NCI-H146 (cell line): ENCODE results near the gene ADAM33.

Experiments
- DNase-seq: peaks from one replicate; lab custom pipeline; 2025; lab: John Stamatoyannopoulos, UW

ADAM33 gene

DNA sequence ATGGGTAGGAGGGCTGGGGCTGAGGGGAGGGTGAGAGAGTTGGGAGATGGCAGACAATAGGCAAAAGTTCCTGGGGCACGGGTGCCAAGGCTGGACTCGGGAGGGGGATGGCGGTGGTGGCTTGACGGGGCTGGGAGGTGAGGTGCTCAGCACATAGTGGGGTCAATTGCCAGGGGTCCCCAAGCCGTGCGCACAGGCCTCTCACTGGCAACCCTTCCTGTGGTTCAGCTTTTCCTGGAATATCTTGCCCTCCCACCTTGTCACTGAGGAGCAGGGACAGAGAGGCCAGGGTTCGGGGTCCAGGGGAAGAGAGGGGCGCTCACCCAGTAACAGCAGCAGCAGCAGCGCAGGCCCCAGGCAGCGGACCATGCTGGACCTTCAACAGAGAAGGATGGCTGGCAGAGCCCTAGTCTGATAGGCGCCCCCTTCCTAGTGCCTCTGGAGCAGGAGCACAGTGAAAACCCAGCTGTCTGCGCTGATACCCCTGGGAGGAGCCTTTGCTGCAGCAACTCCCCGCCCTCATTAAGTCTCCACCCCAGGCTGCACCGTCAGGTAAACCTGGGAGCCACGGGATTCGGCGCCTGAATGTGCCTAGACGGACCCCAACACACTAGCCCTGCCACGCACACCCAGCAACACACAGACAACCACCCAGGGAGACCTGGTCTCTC, 18.6 kb downstream of the ADAM33 start, which contains the start of gene GFRA4:
Gene GFRA4, minus strand, starts transcription at position 369 of the 671 bp plus-strand sequence. Its CDS starts 0 bp downstream, at position 369.
- peak; percentile 44 for DNase-seq

DNA sequence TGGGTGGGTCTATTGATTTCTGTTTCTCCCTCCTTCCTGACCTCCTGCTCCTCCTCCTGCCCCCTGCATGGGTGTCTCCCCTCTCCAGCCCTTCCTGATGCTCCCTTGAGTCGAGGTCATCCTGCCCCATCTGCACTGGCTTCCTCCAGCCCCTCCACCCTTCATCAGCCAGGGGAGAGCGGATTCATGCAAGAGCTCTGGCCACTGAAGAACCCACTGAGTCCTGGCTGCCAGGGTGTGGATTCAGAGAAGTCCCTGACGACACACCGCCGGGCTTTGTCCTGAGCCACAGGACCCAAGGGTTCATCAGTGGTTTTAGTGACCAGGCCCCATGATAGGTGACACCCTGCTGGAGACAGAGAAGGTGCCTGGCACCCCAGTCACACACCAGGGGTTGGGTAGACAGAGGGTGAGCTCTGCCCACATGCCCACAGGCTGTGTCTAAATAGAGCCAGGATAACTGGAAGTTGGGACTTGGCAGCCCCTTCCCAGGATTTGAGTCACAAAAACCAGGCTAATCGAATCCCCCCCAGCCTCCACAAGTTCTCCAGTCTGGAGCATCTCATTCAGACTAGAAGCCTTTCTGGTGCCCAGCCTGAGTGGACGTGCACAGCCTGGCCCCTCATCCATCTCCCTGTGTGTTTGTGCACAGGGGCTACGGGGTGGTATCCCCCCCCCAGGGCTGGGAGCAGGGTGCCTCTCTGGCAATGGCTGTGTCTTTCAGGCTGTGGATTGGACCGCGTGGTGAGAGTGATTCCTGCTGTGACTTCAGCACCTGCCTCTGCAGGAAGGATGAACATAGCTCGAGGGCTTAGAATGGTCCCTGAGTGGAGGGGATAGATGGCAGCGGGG, 19.8 kb downstream of the ADAM33 start:
- peak; percentile 60 for DNase-seq

DNA sequence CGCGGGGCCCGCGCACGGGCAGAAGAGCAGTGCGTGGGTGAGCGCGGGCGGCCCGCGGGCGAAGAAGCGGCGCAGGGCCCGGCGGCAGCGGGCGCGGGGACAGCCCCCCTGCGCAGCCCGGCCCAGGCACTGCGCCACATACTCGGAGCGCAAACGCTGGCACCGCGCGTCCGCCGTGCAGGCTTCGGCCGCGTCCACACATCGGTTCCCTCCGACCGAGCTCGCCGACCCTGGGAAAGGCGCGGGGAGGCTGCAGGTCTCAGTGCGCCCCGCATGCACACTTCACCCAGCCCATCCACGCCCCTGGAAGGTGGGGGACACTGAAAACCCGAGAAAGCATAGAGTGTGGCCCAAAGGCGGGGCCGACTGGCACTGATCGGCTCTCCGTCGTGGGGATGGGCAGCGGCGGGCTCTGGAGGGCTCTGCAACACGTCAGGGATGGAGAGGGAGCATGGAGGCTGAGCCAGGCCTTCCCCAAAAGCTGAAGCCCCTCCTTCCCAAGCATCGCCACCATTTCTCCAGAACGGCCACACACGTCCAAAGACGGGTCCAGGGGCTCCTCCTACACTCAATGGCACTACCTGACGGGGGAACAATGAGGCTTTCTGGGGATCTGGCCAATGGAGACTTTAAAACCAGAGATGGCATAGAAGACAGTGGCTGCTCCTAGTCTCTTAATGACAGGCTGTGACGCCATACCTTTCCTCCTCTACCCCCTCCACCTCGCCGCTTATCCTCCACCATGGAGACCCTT, 20.6 kb downstream of the ADAM33 start:
- no peak for DNase-seq

DNA sequence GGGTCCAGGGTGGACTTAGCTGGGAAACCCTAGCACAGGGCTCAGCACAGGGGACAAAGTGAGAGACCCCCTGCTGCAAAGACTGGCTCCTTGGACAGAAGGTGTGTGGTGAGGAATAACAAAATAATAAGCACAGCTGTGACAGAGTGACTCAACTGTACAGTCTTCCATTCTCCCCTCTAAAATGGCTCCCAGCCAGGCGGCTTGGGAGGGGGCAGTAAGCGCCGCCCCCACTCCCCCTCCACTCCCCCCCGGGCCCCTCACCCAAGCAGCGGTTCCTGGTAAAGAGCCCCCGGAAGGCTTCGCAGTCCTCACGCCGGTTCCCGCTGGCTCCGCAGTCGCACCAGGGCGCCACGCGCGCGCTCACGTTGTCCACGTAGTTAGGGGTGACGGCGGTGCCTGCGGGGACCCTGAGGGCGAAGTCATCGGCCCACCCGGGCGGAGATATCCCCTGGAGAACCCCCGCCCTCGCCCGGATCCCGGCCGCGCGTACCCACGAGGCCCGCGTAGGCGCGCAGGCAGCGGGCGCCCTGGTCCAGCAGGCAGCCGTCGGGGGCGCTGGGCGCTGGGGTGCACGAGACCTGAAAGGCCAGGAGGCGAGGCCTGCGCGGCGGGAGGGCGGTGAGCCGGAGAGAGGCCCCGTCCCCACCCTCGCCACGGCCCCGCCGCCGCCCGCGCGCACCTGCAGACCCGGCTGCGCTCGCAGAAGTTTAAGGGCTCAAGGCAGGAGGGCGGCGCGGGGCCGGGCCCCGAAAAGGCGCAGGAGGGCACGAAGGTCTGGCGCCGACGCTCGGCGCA, 21.3 kb downstream of the ADAM33 start:
- peak; percentile 37 for DNase-seq

DNA sequence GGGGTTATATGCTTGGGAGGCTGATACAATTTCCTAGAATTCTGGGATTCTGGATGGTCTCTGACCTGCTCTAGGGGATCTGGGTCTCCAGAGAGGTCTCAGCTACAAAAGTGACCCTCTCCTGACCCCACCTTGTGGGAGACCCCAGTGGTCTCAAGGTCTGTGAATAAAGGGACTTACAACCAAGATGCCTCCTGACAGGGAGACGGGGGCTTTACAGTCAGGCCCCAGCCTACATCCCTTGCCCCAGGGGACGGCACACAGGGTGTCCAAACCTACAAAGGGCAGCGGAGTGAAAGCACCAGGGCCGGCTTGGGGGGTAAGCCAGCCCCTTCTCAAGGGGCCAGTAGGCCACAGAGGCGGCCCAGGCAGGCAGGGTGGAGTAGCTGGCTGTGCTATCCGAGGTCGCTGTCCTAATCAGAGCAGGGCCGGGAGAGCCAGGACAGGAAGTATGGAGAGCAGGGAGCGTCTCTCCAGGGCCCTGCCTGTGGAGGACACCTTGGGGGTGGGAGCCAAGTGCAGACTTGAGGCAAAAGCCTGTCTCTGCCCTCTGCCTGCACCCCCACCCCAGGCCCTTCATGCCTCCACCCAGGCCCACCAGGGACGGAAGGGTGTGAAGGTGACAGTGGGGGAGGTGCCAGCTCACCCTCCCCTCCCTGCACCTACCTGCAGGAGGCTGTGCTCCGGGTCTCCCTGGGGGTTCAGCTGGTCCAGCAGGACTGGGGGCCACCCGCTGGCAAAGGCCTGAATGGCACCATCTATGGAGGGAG, 22.1 kb downstream of the ADAM33 start:
- no peak for DNase-seq

DNA sequence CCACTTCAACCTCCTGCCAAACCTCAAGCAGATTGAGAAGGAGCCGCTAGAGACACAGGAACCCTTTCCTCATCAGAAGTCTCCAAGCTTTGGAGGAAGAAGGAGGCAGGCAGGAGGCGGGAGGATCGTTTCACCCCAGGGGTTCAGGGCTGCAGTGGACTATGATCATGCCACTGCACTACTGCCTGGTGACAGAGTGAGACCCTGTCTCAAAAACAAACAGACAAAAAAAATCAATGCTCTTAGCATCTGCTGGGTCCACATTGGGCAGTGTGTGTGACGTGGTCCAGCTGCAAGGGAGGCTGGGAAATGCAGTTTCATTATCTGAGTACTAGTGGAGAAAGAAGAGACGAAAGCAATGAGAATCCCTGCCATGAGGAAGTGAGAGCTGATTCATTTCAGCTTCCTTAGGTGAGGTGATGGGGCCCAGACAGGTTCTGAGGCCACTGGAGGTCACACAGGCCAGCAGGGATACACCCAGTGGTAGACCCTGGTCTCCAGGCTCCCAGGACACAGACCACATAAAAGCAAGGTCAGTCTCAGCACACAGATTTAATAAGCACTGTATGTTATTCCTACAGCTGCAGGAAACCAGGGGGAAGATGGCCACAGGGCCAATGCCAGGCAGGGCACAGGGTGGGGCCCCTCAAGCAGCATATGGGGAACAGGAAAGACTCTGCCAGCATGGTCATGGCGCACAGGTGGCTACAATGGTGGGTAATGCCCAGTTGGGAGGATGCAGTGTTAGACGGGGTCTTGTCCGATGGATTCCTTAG, 22.9 kb downstream of the ADAM33 start:
- DNase-seq: peak; percentile 20

DNA sequence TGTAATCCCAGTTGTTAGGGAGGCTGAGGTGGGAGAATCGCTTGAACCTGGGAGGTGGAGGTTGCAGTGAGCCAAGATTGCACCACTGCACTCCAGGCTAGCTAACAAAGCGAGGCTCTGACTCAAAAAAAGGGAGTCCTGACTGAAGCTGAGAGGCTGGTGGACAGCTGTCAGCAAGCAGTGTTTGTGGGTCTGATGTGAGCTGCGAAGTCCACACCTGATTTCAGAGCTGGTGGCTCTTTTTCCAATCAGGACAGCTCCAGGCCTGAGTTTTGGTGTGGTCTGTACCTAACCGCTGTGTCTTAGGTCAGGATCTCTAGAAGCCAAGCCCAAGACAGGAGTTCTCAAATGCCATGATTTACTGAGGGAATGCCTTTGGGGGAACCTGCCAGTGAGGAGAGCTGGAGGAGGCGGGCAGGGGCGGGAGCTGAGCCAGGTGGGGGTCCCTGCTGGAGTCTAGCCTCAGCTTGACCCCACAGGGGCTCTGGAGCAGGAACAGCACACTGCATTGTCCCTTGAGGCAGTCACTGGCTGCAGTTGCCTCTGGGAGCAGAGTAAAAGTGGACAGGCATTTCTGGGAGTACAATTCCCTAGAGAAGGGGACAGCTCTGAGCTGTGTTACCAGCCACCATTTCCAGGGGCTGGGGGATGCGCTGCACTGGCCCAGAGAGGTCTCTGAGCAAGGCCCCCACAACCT, 23.6 kb downstream of the ADAM33 start:
- no peak for DNase-seq

DNA sequence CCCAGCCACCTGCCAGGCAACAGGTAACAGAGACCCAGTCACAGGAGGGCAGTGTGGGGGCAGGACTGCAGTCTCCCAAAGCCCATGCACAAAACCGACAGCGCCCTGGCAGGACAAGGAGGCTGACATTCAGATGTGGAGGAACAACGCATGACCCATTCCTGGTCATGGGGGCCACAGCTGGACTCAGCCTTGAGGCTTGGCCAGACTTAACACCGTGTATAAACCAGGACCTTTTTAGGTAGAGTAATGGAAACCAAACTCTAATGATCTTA, 26.7 kb downstream of the ADAM33 start:
- no peak for DNase-seq

DNA sequence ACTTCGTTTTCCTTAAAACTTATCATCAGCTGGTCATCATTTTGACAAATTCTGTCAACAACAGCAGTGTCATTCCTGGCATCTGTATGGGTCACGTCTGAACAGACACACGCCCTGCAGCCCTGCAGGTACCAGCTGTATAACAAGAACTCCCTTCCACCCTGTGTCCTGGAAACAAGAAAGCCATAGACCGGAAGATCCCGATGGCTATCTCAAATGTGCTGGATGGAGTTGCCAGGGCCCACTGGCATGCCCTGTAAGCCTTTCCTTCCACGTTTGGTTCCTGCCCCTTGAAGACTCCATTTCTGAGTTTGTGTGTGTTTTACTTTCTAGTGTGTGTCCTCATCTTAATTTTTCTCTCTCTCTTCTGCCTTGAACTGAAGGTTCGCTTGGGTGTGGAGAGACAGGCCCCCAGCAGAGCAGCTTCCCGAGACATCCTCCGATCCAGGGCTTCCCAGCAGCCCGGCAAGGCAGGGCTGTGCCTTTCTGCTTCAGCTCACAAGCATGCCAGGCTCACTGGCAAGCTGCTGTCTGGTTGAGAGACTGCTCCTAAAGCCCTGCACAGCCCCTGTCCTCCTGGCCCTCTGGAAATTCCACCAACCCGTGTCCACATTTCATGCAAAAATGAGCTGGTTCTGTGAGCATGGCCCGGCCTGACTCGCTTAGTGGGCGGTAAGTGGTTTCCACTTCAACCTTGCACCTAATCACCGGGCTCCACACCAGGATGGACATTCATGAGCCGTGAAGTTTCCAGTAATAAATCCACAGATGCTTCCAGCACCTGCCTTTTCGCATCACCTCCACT, 27.3 kb downstream of the ADAM33 start:
- no peak for DNase-seq

DNA sequence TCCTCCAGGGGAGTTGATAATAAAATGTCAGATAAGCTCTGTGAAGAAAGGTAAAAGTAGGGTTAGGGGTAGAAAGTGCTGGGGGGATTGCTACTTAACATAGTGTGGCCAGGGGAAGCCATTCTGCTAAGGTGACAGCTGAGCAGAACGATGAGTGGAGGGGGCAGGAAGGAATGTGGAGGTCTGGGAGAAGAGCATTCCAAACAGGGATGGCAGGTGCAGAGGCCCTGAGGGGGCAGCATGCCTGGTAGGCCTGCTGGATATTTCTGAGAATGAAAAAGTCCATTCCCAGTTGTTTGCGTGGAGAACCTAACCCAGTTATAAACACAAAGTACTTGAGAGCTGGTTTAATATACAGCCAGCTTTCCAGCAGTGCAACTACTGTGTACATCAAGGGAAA, 27.9 kb downstream of the ADAM33 start:
- DNase-seq: no peak

DNA sequence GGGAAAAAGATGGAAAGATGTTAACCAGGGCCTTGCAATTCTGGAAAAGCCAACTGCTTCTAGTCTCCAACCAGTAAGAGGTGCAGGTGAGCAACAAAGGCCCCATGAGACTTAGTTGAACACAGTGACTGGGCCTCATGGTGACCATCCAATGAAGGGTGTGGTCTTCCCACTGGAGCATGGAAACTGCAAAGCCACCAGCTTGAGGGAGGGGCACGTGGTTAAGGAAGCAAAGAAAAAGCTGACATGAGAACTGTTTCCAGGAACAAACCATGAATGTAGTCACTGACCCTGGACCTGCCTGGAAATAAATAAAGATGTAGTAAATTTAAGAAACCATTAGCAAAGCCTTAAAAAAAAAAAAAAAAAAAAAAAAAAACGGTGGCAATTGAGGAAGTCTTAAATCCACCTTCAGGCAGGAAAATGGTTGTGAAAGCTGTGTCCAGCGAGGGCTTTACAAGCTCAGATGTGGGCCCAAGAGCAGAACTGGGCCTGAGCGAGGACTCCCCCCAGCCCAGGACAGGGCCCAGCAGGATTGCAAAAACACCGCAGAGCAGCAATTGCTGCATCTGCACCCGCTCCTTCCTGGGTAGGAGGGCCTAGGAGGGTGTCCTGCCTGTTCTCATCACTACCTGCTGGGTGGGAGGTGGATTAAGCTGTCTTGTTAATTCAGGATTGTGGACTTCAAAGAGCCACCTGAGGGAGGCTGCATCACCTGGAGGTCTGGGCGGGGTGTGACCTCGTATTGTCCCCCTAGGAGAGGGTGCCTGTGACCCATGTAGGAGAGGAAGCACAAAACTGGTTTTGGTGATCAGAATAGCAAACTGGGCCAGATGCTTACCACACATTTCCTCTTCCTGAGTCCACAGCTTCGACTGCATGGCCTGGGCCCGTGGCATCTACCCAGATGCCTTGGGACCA, 28.9 kb downstream of the ADAM33 start:
- DNase-seq: no peak

DNA sequence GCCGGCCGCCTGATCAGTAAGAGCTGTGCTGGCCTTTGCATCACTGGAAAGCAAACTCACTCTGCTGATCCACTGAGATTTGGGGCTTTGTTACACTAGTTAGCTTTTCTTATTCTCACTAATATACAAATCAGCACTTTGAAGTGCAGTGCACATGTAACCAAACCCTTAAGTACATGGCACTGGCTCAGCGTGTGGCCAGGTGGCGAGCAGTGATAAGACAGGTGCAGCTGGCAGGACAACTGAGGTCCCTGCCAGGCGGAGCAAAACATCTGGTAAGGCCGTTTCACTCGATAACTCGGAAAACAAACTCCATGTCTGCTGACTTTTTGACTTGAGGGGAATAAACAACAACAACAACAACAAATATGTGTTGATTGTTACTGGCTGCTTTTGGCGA, 29.6 kb downstream of the ADAM33 start:
- peak; percentile 45 for DNase-seq

DNA sequence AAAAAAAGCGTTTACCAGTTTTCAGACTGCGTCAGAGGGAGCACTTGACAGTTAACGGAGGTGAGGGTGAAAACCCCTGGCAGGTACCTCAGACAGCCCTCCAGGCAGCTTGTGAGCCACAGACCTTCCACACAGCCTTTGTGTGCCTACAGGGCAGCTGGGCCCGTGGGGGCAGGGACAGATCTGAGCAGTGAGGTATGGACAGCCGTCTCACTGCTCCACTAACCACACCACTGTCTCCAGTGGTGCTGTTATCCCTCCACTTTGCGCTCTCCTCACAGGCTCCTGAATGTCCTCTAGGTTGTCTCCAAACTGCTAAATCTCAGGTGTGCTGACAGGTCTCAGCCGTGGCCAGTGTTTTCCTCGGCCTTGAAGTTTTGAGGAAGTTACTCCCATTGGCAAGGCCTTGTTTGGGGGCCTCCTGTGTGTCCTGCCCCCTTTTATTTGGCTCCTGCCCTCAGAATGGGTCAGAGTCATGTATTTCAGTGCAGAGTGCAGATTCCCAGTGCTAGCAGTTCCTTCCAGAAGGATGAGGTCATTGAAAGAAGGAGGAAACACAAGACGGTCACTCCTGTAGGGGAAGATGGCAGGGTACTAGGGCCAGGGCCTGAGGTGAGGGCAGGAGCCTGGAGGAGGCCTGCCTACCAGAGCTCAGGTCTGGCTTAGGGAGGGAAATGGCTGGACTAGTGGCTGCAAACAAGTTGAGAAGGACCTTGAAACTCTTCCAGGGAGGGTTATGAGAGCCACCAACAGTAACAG, 30.4 kb downstream of the ADAM33 start:
- DNase-seq: no peak

DNA sequence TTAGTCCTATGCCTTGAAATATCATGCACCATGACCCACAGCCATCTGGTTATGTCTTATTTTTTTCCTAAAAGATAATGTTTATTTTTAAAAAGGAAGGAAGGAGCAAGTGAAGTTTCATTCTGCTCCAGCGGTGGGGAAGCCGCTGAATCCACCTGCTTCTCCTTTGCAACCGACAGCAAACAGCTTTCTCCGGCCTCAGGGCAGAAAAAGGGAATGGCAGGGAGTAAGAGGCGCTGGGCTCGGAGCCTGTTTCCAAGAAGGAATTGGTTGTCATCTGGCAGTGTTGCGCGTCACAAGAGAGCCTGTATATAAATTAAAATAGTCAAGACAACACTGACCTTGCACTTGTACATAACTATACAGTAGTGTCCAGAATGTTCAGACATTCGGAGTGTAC, 32.9 kb downstream of the ADAM33 start:
- DNase-seq: peak; percentile 11

DNA sequence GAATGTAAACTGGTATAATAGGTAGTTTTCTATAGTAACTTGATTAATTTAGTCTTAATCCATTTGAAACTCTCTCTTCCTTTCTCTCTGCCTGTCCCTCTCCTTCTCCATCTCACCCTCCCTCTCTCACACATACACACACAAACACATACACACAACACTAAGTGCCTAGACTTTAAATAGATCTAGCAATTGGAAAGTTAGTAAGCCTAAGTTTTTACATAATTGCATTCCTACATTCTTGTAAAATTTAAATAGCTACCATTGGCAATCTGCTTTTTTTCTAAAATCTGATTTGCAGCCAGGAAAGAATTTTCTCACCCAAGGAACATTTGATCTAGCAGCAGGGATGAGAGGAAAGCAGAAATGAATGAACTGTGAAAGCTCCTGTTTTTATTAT, 34.3 kb downstream of the ADAM33 start:
- no peak for DNase-seq

DNA sequence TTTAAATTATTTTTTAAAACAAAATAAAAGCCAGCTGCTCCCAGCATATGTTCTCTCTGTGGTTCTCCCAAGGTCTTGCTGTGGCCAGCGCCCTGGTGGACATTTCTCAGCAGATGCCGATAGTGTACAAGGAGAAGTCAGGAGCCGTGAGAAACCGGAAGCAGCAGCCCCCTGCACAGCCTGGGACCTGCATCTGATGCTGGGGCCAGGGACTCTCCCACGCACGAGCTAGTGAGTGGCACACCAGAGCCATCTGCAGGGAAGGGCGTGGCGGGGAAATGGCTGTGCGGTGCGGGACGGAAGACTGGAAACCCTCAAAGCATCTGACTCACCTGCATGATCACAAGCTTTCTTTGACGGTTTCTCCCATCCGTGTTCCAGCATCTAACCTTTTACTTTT, 35.2 kb downstream of the ADAM33 start:
- DNase-seq: no peak

DNA sequence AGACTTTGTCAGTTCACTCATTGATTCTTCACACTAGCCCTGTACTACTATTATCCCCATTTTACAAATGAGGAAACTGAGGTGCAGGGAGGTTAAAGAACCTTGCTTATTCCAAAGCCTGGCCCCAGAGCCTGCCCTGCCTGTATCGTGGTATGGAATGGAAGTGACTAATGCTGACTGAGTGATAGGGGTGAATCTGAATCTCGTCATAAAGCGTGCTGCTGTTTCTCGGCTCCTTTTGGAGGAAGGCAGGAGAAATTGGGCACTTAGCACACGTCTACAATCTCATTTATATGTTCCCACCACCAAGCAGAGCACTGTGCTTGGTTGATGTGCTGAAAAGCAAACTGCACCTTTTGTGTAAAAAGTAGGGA, 35.8 kb downstream of the ADAM33 start:
- DNase-seq: no peak
